HCT116 (cell line): ENCODE measurements around the gene TSPAN14. TPM values are rescaled to one million over a fixed set of nuclear protein-coding genes. Genes with fewer than 3 reads are reported as not detected.

Experiments used
- ATAC-seq: fragments of 200-7000 bp; cut with Tn5 transposase; 2 replicates; pipeline ENCODE4 v1.9.1; 2020; ENCODE audit warnings: mild to moderate bottlenecking, moderate library complexity
- BruUV-seq: library from RNA; stranded (reverse); fragments of 400-500 nt; replicated peaks from 2 replicates; lab custom pipeline; 2021; lab: Mats Ljungman, UMichigan
- CTCF ChIA-PET: fragments of 300-600 bp; sonication (Branson Sonifier 250); formaldehyde crosslinking; loops from one replicate; lab custom pipeline; 2021; ENCODE audit warnings: antibody characterized with exemption; lab: Charles Lee
- POLR2A ChIA-PET: fragments of 300-600, 350-600 bp; sonication (Branson Sonifier 250); formaldehyde crosslinking; loops from one replicate; lab custom pipeline; 2021; ENCODE audit warnings: antibody characterized with exemption; lab: Charles Lee
- RAD21 ChIA-PET, 2 experiments: fragments of 300-600 bp; sonication (Branson Sonifier 250); formaldehyde crosslinking; loops; one replicate each; lab custom pipeline; 2023; ENCODE audit warnings: low total read pairs in 2 of 2; ENCODE audit not compliant: uncharacterized antibody in 2 of 2, unreplicated experiment in 2 of 2, low non-redundant PET in 1 of 2; lab: Charles Lee
- DNase-seq: peaks from one replicate; pipeline ENCODE4 v3.0.0-alpha.2; 2010; ENCODE audit warnings: low read depth, low spot score
- H2AFZ ChIP-seq: fragments of 200-600 bp; shearing (Covaris generic), sonication (generic); 2 replicates; pipeline ENCODE4 v1.6.1; 2017; ENCODE audit warnings: low read depth, mixed run types, mixed read lengths, antibody characterized with exemption, low read length; ENCODE audit not compliant: poor library complexity, severe bottlenecking
- H3K27ac ChIP-seq: 2 replicates; pipeline ENCODE4 v1.5.1; 2012; ENCODE audit warnings: low read depth, low read length
- H3K27me3 ChIP-seq: fragments of 200-600 bp; sonication (generic); 2 replicates; pipeline ENCODE4 v1.6.1; 2016; ENCODE audit warnings: mixed run types, low read length, mixed read lengths; ENCODE audit not compliant: insufficient read depth
- H3K36me3 ChIP-seq, 2 experiments: fragments of 200-500 bp in 1 of 2; fragments of 200-600 bp in 1 of 2; sonication (Bioruptor generic) in 1 of 2; sonication (generic) in 1 of 2; 2 replicates each; pipeline versions ENCODE4 v1.5.1 to v1.6.1; 2014 to 2016; ENCODE audit warnings: low read length in 2 of 2, inconsistent platforms in 1 of 2, mixed read lengths in 1 of 2, mixed run types in 1 of 2; ENCODE audit not compliant: insufficient read depth in 2 of 2, control insufficient read depth in 1 of 2
- H3K4me1 ChIP-seq, 2 experiments: fragments of 200-600 bp in 1 of 2; sonication (generic) in 1 of 2; 2 replicates each; pipeline versions ENCODE4 v1.5.1 to v1.6.1; 2012 to 2017; ENCODE audit warnings: low read length in 2 of 2, inconsistent platforms in 1 of 2, mild to moderate bottlenecking in 1 of 2, mixed read lengths in 1 of 2, mixed run types in 1 of 2, moderate library complexity in 1 of 2; ENCODE audit not compliant: insufficient read depth in 2 of 2, control insufficient read depth in 1 of 2
- H3K4me2 ChIP-seq: fragments of 200-600 bp; sonication (generic); 2 replicates; pipeline ENCODE4 v1.6.1; 2017; ENCODE audit warnings: mixed run types, low read length, mixed read lengths
- H3K4me3 ChIP-seq, 2 experiments: fragments of 200-600 bp in 1 of 2; sonication (generic) in 1 of 2; replicated peaks in 1 of 2; 2 replicates each; pipeline ENCODE4 v1.5.1; 2011 to 2016; ENCODE audit warnings: low read length in 2 of 2, control low read depth in 1 of 2, low read depth in 1 of 2, mild to moderate bottlenecking in 1 of 2, mixed read lengths in 1 of 2, mixed run types in 1 of 2
- H3K79me2 ChIP-seq: fragments of 200-600 bp; sonication (generic); 2 replicates; pipeline ENCODE4 v1.6.1; 2017; ENCODE audit warnings: mild to moderate bottlenecking, mixed run types, low read length, moderate library complexity, mixed read lengths; ENCODE audit not compliant: insufficient read depth
- H3K9ac ChIP-seq: fragments of 200-600 bp; sonication (generic); 2 replicates; pipeline ENCODE4 v1.6.1; 2016; ENCODE audit warnings: low read length, mixed read lengths
- H3K9me2 ChIP-seq: fragments of 200-600 bp; sonication (generic), shearing (Covaris generic); 2 replicates; pipeline ENCODE4 v1.6.1; 2017; ENCODE audit warnings: mixed run types, mild to moderate bottlenecking, moderate library complexity; ENCODE audit not compliant: insufficient read depth
- H3K9me3 ChIP-seq, 2 experiments: fragments of 200-500 bp in 1 of 2; fragments of 200-600 bp in 1 of 2; sonication (Bioruptor generic) in 1 of 2; sonication (generic) in 1 of 2; 2 replicates each; pipeline ENCODE4 v1.6.1; 2014 to 2017; ENCODE audit warnings: low read length in 2 of 2, mixed read lengths in 2 of 2, inconsistent platforms in 1 of 2, low read depth in 1 of 2, mild to moderate bottlenecking in 1 of 2, mixed run types in 1 of 2, moderate library complexity in 1 of 2; ENCODE audit not compliant: control insufficient read depth in 1 of 2, insufficient read depth in 1 of 2
- H4K20me1 ChIP-seq: fragments of 200-600 bp; sonication (generic), shearing (Covaris generic); 2 replicates; pipeline ENCODE4 v1.6.1; 2017; ENCODE audit warnings: mixed run types, mild to moderate bottlenecking, moderate library complexity; ENCODE audit not compliant: insufficient read depth
- CEBPB ChIP-seq: IDR thresholded peaks from 2 replicates; pipeline ENCODE4 v1.6.1; 2012; ENCODE audit warnings: low read depth
- CTCF ChIP-seq, 3 experiments: fragments of 200-600 bp in 1 of 3; sonication (generic) in 1 of 3; IDR thresholded peaks in 2 of 3; conservative IDR thresholded peaks in 1 of 3; 2 replicates each; pipeline ENCODE4 v1.5.1; 2012 to 2017; ENCODE audit warnings: low read depth in 2 of 3, low read length in 2 of 3, antibody characterized with exemption in 1 of 3, borderline replicate concordance in 1 of 3, control low read depth in 1 of 3, mild to moderate bottlenecking in 1 of 3, mixed read lengths in 1 of 3, mixed run types in 1 of 3, moderate library complexity in 1 of 3; ENCODE audit not compliant: insufficient read depth in 1 of 3
- EGR1 ChIP-seq: IDR thresholded peaks from 2 replicates; pipeline ENCODE4 v1.6.1; 2012; ENCODE audit warnings: low read depth
- FOSL1 ChIP-seq: IDR thresholded peaks from 2 replicates; pipeline ENCODE4 v1.6.1; 2012; ENCODE audit warnings: low read depth
- RAD21 ChIP-seq: IDR thresholded peaks from 2 replicates; pipeline ENCODE4 v1.6.1; 2012; ENCODE audit warnings: low read depth, mild to moderate bottlenecking
- TCF7L2 ChIP-seq: IDR thresholded peaks from 2 replicates; pipeline ENCODE4 v1.7.0; 2011; ENCODE audit warnings: borderline replicate concordance, inconsistent platforms; ENCODE audit not compliant: insufficient read depth, insufficient read length; ENCODE audit errors: extremely low read depth
- ZFX ChIP-seq: fragments of 450-650 bp; IDR thresholded peaks from 2 replicates; pipeline ENCODE4 v1.6.1; 2017
- intact Hi-C: fragments of 100-400 bp; cut with micrococcal nuclease; formaldehyde crosslinking; loops from 2 replicates; pipeline ENCODE4 v1.10.0; 2022
- total RNA-seq: library from RNA; stranded (reverse); gene quantifications from one replicate; pipeline ENCODE4 v1.2.1, GENCODE V29; 2021; ENCODE audit not compliant: unreplicated experiment

The TSPAN14 gene
- total RNA-seq, 1 experiment from 2014 or later: 86.8 TPM

- Histone ChIP-seq H3K9ac (peak overlapping the region; percentile 8), H2AFZ (no peak overlapping the region), H3K27me3 (no peaks in the 10 kb centered on the region), H3K4me1 (peaks cover 69 to 86% of the 10 kb centered on the region in 2 experiments), H3K9me2 (no peaks in the 10 kb centered on the region), H3K27ac (peak overlapping the region; percentile 79), H3K4me3 (no peak overlapping the region), H3K36me3 (no peaks in the 10 kb centered on the region), H4K20me1 (peaks cover 3% of the 10 kb centered on the region; the same call in 1 of the 2 replicates), H3K79me2 (peaks cover 85% of the 10 kb centered on the region), H3K4me2 (peak overlapping the region; percentile 82), H3K9me3 (no peaks in the 10 kb centered on the region)
- RAD21 ChIA-PET: interaction anchor here in 1 of 2 experiments (1.6 to 5.2 kb wide), 2 partner anchors 13 to 47 kb away, joined by 3 to 23 read pairs; no protein-coding TSS in a partner anchor
- CTCF ChIA-PET: interaction anchor here (1.0 to 3.9 kb wide), 4 partner anchors 13 to 52 kb away, joined by 3 to 53 read pairs (median 5); no protein-coding TSS in a partner anchor
- POLR2A ChIA-PET: interaction anchor here (0.9 to 3.6 kb wide), 3 partner anchors 26 to 47 kb away, joined by 3 to 18 read pairs (median 3); no protein-coding TSS in a partner anchor
- no peak for TF ChIP-seq FOSL1
- no peak for TF ChIP-seq TCF7L2
- no peak for TF ChIP-seq CEBPB
- TF ChIP-seq RAD21: peak; percentile 11; the same call in 1 of the 2 replicates
- no peak for TF ChIP-seq ZFX
- peak in 2 of 3 experiments; percentile 48 to 50; a peak in 4 of 6 replicates for TF ChIP-seq CTCF (IDR thresholded peaks at IDR 0.05 in 2 of 3, conservative IDR thresholded peaks at IDR 0.05 in 1 of 3; ENCODE audit: borderline replicate concordance in 1 of 3, insufficient read depth in 1 of 3, low read depth in 2 of 3, low read length in 2 of 3)
- no peak for TF ChIP-seq EGR1
- ATAC-seq (no peak), DNase-seq (no peak)
- no TSS peak for BruUV-seq
- intact Hi-C loops: loop anchor here (2.0 kb wide), 1 partner anchor 47 kb away; no protein-coding TSS in a partner anchor
These were observed 3.6 kb downstream of the TSPAN14 start for GRCh38 chr10:80457554-80458262.
